Fibroblast of skin of abdomen (primary cell): ENCODE data around the gene VPS37B.
"Not testable (repeated sequence)": the region's sequence is repeated elsewhere in the genome, so short reads cannot be mapped to it uniquely, and the experiment has no call there.

ENCODE experiments used
- DNase-seq: peaks from one replicate; pipeline ENCODE4 v3.0.0-alpha.2; 2013

Gene VPS37B

DNA sequence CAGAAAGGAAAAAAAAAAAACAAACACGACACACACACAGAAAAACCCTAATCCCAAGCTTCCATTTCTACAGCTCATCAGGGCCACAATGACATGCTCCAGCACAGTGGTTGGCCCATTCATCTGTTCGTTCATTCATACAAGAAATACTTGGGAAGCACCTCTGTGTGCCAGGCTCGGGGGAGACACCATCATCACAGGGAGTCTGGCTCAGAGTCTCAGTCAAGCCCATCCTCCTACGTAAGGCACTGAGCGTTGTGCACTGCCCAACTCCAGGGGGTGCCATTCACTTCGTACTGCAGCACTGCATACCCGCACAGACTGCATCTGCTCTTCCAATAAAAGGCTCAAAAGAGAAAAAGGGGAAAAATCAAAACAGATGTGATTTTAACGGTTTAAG lies 15.3 kb downstream of the VPS37B start:
- DNase-seq = peak; percentile 69

DNA sequence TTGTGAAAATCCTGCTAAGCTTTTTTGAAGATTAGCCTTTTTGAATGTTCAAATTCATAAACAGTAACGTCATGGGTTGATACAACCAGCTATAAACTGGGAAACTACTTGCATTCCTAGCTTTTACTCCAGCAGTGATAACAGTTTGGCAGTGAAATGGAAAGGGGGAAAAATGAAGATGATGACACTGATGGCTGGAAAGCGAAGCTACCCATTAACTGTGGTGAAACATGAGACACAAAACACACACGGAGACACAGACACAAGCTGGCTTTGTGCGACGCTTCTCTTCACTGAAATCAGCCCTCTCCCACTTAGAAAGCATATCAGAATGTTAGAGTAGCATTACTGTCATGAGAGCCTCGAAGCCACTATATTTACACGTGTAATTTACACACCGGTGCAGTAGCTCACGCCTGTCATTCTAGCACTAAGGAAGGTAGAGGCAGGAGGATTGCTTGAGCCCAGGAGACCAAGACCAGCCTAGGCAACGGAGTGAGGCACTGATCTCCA lies 15.7 kb downstream of the VPS37B start:
- DNase-seq = peak; percentile 45

- DNase-seq = no peak
Measured at GRCh38 chr12:122878780-122879612, 16.9 kb downstream of the VPS37B start.

- DNase-seq = no peak
Measured at GRCh38 chr12:122876731-122877130, 19.2 kb downstream of the VPS37B start.

DNA sequence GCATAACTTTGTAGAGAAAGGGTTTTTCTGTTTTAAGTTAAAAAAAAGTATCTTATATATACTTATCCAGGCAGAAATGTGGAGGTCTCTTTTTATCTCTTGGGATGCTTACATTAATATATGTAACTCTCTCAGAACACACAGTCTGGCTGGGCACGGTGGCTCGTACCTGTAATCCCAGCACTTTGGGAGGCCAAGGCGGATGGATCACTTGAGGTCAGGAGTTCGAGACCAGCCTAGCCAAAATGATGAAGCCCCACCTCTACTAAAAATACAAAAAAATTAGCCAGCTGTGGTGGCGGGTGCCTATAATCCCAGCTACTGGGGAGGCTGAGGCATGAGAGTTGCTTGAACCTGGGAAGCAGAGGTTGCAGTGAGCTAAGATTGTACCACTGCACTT lies 19.6 kb downstream of the VPS37B start:
- not testable (repeated sequence) for DNase-seq

DNA sequence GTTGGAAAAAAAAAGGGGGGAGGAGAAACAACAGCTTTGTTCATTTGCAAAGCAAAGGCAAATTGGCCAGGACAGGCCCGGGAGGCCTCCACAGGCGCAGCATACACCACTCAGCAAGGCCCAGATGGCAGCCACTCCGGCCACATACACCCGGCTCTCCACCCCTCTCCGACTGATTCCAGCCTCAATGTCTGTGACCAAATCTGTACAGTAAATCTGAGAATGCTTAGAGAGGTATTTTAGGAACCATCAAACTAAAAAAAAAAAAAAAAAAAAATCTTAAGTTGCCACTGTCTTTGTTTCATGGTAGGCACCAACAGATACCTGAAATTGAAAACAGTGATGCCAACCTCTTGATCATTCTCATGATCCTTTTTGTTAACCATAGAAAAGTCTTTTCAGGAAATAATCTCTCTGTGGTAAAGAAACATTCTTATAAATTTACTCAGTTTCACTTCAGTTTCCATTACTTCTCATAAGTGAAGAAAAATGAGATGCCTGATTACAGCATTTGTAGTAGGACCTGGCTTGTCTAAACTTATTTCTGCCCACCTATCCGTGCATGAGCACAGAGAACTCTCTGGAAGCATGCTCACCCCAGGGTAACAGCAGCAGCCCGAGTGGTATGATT lies 20.2 kb downstream of the VPS37B start:
- peak; percentile 40 for DNase-seq

DNA sequence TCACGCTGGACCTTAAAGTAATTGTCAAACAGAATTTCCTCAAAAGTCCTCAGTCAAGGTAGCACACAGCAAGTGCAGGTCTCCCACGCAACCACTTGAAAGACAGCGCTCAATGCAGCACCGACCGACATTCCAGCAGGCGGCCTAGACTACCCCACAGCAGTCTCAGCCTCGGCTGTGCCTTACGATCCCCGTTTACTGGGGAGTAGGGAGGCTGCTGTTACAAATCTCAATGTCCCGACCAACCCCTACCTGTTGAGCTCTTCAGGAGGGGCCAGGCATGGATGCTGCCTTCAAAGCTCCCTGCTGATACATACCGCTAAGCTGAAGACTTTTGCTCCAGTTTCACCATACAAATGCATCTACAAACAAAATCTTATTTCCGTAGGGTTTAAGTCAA lies 21.8 kb downstream of the VPS37B start:
- DNase-seq = no peak

GRCh38 chr12:122873540-122873939 lies 22.4 kb downstream of the VPS37B start:
- no peak for DNase-seq

- no peak for DNase-seq
Measured at GRCh38 chr12:122872815-122873361, 23.0 kb downstream of the VPS37B start.

GRCh38 chr12:122871851-122872780 lies 23.8 kb downstream of the VPS37B start:
- DNase-seq = peak; percentile 92

DNA sequence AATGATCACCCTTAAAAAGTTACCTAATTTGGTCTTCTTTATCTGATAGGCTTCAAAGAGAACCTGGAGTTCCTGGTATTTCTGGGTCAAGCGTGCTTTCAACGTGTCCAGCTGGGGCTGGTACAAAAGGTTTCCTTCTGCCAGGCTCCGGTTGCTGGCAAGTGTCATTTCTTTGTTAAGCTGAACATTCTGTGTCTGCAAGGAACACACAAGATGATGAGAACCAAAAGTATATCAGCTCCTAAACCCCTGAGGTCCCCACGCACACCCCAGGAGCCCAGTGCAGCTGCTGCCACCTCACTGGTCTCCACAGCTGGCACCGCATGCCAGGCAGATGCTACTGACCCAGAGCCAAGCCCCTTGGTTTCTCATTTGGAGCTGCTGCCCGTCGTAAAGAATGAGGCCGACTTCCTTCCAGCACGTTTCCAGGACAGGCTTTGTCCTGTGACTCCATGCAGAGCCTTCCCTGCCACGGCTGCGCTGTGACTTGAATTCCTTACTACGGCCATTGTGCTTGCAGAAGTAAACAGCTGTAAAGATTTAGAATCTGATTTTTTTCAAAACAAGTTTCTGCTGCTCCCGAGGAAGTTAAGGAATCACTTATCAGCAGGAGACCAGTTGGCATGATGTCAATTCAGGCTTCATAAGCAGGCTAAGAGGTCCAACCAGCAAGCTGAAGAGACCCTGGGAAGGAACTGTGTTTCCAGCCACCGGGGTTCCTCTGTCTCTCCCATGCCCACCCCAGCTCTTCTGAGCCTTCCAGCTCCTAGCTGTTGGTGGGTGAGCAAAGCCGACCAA lies 24.9 kb downstream of the VPS37B start:
- DNase-seq = peak; percentile 53

DNA sequence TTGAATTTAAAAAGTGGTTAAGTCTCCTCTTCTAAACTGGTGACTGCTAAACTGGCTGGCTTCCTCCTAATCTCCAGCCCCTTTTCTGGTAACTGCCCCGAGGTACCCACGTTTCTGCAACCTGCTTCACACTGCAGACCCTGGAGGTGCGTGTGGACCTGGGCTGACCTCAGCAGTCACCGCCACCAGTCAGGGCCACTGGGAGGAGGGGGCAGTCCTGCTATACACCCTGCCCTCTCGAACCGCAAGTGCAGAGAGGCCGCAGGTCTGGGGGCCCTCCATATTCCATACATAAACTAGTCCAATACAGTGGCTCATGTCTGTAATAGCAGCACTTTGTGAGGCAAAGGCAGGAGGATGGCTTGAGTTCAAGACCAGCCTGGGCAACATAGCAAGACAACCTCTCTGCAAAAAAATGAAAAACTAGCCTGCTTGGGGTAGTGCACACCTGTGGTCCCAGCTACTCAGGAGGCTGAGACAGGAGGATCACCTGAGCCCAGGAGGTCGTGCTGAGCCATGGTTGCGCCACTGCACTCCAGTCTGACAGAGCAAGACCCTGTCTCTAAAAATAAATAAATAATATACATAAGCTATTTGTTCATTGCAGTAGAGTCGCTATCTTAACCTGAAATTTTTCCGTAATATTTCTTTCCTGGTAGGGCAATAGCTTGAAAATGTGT lies 25.6 kb downstream of the VPS37B start:
- DNase-seq = no peak

DNA sequence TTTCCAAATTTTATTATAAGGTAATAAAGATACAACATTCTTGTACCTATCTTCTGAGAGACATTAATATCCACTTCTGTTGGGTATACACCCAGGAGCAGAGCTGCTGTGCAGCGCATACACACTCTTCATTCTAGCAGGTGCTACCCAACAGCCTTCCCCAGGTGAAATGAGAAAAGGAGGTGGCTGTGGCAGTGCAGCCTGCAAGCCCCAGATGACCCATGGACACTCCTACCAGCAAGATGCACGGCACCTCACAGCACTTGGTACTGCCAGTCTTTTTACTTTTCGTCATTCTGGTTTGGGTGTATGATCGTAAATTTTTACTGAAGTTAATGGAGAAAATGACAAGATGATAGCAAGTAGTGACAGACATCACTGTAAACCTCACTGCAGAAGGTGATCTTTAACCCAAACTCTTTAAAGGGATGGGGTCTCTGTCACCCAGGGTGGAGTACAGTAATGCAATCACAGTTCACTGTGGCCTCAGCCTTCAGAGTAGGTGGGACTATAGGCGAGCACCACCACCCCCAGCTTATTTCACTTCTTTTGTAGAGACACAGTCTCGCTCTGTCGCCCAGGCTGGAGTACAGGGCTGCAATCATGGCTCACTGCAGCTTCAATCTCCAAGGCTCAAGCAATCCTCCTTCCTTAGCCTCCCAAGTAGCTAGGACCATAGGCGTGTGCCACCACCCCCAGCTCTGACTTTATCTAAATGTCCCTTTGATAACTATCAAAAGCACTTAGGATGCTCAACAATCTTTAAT lies 26.5 kb downstream of the VPS37B start:
- no peak for DNase-seq

GRCh38 chr12:122868471-122869177 lies 27.3 kb downstream of the VPS37B start:
- DNase-seq = no peak

GRCh38 chr12:122867691-122868461 lies 28.0 kb downstream of the VPS37B start:
- no peak for DNase-seq

DNA sequence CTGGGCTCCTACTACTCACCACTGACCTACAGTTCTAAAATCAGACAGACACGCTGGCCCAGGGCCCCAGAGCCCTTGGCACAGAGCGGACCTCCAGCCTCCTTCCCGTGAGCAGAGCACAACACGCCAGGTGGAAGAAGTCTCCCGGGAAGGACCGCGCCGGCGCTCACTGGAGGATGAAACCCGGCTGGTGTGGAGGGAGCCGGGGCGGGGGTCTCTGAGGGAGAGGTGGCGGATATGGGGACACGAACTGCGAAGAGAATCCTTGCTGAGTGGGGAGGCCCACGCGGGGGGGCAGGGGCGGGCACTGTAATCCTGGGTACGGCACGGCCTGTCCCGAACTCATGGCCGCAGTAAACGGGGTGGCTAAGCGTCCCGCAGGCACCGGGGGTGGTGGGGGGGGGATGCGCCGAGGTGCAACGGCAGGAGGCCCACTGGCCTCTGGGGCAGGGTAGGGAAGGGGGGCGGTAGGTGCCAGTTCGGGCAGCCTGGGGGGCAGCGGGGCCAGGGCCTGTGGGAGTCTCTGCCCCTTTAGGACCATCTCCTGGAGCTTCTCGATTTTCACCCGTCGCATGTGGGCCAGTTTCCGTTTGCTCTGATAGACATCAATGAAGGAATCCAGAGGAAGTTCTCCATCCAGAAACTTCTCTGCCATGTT lies 28.8 kb downstream of the VPS37B start:
- no peak for DNase-seq

GRCh38 chr12:122866379-122866778 lies 29.5 kb downstream of the VPS37B start:
- DNase-seq = no peak
